Fibroblast of gingiva (primary cell): ENCODE results near the gene DCX.
A peak's percentile ranks its signal among the peaks of the same experiment; 100 is the strongest.
"Not testable (repeated sequence)": the region's sequence is repeated elsewhere in the genome, so short reads cannot be mapped to it uniquely, and the experiment has no call there.

Source experiments
- DNase-seq: peaks from one replicate; pipeline ENCODE4 v3.0.0-alpha.2; 2011; ENCODE audit warnings: low read depth

Gene DCX

DNA sequence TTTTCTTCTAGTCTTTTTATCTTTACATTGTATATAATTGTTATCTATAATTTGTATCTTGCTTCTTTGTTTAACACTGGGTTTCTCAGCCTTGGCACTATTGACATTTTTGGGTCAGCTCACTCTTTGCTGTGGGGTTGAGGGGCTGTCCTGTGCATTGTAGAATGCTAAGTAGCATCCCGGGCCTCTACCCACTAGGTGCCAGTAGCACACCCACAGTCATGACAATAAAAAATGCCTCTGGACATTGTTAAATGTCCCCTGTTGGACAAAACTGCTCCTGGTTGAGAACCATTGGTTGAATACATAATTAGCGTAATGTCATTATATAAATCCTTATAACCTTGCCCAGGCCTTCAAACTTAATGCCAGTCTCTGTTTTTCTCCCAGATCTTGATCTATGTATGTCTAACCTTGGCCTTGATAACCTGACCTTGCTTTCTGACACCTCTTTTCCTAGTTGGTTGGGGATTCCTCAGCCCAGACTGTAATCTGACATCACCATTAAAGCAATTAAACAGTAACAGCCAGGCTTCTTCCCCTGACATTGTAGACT, 46.1 kb downstream of the DCX start:
- DNase-seq = no peak

DNA sequence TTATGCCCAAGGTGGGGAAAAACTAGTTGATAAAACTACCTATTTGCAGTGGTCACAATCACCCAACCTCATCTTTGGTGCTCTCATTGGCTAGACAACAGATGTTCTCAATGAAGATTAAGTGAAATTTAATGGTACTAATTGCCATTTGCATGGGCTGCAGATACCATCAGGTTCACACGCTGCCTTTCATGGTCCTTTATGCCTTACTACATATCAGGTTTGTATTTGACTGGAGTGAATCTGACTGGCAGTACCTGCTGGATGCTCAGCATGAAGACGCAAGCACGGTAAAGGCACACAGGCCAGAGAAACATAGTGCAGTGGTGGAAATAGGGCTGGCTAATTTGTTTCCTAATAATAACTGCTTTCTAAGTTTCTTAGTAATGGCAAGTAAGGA, 48.3 kb downstream of the DCX start:
- no peak for DNase-seq

DNA sequence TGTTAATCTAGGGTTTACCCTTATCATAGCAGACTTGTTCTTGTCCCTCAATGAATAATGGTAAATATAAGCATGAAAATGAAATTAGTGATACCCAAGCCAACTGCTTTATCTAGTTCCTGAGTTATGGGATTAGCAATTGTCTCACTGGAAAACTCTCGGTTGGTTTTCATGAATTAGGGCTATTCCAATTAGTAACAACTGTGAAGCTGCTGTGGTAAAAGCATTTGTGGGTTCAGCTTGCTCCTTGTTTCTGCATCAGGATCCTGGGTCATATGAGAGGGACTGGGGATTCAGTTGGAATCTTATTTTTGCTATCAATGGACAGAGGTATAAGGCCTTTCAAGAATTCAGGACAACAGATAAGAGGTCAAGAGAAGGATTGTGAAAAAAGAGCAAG, 50.2 kb downstream of the DCX start:
- DNase-seq = no peak

DNA sequence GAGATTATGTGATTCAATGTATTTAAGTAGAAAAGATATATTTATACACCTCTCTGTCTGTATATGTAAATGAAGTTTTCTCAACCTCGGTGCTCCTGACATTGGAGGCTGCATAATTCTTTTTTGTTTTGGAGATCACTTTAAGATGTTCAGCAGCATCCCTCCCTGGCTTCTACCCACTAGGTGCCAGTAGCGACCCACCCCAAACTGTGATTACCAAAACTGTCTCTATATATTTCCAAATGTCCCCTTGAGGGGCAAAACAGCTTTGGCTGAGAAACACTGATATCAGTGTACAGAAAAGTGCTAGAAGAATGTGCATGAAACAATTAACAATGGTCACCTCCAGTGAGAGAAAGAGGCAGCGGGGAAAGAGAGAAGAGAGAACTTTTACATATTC, 51.2 kb downstream of the DCX start:
- DNase-seq = no peak

DNA sequence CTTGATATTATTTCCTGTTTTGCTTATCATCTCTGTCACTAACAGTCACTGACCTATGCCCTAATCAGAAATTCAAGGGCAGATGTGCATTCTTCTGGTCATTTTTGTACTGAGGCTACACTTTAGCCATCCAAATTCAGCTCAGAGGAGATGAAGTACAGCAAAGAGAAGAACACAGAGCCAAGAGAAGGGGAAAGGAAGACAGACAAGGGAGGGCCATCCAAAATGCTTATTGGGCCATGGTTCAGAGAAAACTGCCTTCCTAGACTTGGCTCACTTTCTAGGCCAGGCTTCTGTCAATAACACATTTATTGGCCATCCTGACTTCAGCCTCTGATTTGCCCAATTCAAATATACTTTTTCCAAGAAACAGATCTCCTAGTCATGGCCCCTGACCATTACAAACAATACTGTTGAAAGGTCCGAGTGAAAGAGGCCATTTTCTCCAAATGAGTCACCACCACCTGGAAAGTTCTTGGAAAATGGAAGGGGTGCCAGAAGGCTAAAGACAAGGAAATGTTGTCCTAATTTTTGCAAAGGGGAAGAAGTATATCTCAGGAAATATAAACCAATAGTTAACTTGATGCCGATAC, 56.4 kb downstream of the DCX start:
- no peak for DNase-seq

DNA sequence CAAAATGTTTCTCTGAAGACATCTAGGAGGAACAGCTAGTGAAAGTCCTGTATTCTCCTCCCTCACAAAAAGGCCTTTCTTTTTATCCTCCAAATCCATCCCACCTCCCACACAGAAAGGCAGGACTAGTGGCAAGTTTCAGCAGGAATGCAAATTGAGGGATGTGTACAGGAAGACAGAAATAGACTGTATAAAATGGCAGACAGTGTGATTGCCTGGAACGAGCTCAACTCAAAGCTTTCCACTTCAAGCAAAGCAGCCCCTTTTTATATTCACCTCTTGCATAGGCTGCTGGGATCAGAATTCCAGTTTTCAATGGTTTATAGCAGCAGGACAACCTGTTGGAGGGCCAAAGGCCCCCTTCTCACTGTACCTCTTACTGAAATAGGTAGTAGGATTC, 57.5 kb downstream of the DCX start:
- no peak for DNase-seq

DNA sequence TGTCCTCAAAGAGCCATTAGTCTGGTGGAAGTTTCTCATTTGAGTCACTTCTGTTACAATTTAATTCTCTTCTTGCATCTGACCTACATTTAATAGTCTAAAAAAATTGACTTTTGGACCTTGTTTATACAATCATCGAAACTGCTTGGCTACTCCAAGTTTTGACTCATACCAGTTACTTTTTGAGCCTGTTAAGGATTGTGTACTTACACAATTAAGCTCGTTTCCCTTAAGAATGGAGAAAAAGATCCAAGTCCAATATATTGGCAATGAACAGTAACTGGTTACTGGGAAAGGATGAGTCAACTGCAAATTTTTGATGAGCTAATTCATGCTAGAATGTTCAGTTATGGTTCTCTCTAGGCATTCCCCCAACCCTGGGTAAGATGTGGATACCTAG, 58.2 kb downstream of the DCX start:
- DNase-seq = peak; percentile 0

DNA sequence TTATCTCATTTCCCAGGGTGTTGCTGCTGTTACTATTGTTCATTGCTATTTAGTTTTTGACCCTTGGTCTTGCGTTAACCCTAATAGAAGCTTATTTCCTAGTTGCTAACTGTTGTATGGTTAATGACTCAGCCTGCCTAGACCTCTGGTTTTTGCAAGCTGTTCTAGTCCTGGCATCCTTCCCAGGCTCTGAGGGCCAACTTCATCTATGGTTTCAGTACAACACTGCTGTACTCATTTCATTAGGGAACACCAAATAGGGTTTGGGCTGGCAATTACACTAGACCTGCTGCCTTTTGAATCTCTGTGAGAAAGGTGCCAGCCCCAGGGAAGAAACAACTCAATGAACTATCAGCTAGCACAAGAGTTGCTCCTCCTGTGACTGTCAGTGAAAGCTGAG, 59.6 kb downstream of the DCX start:
- peak; percentile 6 for DNase-seq

DNA sequence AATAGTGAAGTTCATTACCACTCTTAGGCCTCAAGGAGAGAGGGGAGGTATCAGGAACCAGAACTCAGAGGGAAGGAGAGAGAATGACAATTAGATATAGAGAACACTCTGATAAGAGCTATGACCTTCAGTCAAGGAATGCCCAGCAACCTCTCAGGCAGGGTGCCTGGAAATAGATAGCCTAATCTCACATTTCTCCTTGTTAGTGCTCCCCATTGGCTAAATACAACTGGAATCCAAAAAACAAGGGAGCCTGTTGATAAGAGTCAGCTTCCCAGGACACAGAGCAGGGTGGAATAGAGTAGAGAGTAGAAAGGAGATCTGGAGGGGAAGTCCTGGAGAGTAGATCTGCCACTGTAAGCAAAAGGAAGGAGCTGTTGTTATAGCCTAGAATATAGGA, 62.1 kb downstream of the DCX start:
- DNase-seq = no peak

DNA sequence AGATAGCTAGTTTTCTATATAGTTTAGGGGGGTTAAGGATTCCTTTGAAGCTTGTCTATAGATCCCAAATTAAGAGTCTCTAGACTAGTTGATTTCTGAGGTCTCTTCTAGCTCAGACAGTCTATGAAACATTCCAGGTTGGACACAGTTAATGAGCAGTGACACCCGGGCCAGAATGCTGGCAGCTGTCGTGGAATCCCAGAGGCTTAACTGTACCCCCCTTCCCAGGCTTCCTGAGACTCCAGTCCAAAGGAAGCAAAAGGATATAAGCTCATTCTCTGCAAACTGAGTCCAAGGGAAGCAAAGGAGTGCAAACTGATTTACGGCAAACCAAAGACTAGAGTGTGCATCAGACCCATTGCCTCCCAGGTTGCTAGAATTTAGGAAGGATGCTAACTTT, 62.9 kb downstream of the DCX start:
- no peak for DNase-seq

DNA sequence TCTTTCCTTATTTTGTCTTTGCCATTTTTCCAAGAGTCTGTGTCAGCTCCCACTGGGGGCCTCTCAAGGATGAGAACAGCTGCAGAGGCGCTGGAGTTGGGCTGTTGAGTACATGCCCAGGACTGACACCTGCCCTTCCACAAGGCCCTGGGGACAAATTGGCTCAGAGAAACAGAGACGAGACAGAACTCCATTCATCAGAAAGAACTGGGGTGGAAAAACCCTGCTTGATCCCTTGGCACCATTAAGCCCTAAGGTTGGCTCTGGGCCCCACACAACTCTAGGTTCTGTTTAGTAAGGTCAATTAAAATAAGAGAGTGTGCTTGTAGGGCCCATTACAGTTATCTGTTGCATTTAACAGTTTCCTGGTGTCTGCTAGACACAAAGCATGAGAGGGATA, 63.6 kb downstream of the DCX start:
- DNase-seq = no peak

DNA sequence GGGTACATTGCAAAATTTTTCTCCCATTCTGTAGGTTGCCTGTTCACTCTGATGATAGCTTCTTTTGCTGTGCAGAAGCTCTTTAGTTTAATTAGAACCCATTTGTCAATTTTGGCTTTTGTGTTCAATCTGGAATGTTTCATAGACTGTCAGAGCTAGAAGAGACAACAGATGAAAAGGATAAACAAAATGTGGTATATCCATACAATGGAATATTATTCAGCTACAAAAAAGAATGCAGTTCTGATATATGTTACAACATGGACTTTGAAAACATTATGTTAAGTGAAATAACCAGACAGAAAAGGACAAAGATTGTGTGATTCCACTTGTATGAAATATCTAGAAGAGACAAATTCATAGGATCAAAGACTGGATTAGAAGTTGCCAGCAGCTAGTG, 65.8 kb downstream of the DCX start:
- DNase-seq = not testable (repeated sequence)

DNA sequence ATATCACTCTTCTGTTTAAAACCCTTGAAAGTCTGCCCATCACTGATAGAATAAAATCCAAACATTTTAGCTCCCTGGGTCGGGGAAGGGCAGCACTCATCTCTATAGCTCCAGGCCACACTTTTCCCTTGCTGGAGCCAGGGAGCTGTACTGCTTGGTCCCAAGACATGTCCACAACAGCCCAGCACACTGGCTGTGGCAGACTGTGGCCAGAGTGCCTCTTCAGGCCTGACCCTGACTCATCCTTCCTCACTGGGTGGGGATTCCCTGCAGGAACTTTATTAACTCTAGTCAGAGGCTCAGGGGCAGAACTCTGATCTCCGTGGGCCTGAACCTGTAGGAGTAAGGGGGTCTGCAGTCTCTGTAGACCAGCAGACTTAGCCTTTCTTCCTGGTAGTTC, 71.9 kb downstream of the DCX start:
- no peak for DNase-seq

DNA sequence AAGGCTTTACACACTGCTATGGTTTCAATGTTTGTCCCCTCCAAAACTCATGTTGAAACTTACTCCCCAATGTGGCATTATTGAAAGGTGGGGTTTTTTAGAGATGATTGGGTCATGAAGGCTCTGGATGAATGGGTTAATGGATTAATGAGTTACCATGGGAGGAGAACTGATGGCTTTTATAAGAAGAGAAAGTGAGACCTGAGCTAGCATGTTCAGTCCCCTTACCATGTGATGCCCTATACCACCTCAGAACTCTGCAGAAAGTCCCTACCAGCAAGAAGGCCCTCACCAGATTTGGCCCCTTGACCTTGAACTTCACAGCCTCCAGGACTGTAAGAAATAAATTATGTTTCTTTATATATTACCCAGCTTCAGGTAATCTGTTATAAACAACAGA, 72.8 kb downstream of the DCX start:
- no peak for DNase-seq

DNA sequence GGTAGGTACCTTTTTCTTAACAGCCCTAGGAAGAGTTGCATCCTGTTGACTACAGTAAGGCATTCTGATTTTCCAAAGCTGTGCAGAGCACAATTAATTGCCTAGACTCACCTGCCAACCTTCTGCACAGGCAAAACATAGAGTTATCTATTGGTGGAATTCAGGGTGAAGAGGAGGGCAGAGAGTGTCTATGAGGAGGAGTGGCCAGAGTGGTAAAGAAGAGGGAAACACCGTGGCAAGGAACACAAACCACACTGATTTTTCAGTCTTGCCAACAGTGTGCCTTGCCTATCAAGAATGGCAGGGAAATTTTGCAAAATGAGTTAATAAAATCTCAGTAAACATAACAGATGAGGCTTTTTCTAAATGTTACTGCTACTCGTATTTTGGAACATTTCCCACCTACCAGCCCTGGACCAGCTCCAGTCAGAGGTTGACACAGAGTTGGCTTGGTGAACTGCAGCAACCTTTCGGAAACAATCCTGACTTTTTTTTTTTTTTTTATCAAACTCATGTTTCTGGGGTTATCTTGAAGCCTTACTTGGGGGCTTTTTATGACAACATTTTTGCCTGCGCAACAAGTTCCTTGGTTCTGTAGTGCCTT, 73.8 kb downstream of the DCX start:
- no peak for DNase-seq

DNA sequence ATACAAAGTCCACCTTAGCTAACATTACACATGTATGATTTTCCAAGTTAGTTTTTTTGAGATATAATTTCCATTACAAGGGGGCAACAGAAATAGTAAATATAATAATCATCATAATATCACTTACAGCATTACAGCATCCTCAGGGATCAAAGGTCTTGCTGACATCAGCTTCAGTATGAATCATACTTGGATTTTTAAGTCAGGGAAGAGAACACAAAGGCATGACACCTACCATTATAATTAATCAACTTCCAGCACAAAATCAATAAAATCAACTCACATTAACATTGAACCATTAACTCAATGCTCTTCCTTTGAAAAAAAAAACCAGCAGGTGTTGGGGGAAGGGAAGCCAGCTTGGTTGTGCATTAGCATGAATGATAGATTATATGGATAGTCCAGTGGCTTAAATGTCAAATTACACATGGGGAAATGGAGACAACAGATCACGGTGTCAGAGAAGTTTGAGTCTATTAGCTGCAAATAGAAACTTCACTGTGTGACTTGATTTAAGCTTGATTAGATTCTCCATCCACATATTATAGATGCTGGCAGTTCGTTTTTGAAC, 74.8 kb downstream of the DCX start:
- no peak for DNase-seq

DNA sequence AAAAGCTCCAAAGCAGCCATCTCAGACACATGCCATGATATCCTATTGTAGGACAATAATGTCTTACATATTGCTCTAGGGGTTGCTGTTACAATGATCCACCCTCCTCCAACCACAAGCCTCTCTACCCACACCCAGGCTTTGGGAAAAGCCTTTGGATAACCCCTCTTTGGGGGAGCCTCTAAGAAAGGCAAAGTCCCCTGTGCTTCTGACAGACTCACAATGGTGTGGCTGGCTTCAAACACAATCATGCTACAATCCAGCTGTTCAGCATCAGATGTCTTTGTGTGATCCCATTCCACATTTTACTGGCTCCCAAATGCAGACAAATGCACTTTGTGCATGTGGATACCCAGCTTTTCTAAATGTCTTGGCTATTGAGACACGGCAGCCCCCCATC, 75.9 kb downstream of the DCX start:
- no peak for DNase-seq

DNA sequence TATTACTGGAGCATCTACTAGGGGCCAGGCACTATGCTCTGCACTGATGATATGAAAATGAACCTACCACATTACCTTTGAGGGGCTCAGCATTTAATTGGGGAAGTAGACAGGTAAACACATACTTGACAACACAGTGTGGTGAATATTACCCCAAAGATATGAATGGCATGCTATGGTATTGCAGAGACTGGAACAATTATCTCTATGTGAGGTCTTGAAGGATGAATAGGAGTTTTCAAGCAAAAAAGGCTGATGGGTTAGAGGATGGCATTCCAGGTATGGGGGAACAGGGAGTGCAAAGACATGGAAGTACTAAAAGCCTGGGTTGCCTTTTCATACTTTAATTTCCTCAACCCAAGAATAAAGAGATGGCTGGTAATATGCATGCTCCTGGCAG, 82.6 kb downstream of the DCX start:
- DNase-seq = no peak

DNA sequence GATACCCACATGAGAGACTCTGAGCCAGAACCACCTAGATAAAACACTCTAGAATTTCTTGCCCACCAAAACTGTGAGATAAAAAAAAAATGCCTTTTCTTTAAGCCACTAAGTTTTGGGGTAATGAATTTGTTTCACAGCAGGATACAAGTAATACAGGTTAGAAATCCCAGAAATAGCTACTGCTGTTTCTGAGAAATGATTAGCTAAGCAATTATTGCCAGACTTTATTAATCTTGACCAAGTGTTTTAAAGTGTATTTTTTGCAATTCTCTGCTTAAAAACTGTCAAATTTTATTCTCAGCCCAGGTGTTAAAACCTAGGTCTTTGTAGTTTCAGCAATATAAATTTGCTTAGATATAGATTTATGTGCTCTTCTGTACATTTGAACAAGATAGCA, 83.1 kb downstream of the DCX start:
- no peak for DNase-seq

DNA sequence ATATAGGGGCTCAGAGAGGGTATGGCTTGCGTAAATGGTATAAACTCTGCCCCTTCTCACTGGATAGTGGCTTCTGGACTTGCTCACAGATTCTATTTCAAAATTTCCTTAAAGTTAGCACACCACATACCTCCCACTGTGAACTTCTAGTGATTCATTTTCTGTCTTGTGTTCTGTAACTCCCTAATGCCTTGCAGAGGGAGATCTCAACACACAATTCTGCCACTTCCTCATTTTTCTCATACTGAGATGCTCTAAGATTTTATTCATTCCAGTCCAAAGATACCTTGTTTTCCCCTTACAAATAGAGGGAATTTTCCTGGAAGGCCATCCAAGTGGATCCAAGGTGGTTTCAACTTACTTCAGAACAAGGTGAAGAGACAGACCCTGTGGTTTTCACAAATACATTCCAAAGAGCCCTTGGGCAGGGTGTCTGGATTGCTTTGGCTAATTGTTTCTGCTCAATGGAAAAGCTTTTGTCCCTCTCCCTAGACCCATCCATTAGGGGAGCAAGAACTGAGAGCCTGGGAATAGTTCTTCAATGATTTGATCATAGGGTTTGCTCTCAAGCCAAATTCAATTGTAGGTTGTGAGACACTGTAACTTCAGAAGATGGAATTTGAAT, 89.6 kb downstream of the DCX start:
- DNase-seq = no peak

DNA sequence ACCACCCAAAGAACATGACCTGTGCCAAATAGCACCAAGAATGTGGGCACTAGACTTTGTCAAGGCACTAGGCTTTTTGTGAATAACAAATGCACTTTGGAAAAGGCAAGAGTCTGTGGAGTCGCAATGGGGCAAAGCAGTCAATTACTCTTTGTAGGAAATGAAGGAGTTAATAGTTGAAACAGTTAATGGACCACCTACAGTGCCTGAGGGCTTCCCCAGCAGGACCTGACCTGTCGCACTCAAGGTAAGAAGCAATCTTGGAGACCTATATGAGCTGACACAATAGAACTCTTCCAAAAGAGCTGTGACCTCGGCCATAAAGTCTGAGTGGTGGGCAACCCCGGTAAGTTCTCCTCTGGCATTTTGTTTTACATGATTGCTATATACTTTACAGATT, 92.5 kb downstream of the DCX start:
- no peak for DNase-seq

DNA sequence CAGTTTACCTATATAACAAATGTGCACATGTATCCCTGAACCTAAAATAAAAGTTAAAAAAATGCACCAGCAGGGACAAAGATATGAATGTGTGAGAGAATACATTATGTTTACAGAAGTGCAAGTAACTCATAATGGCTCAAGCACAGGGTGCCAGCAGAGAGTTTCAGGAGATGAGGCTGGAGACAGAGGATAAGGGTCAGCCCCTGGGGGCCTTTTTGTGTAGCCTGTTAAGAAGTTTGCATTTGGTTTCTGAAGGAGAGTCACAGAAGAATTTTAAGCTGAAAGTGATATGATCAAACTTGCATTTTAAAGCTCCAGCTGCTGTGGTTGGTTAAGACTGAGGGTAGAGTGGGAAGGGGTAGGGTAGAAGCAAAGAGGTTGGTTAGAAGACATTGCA, 93.1 kb downstream of the DCX start:
- no peak for DNase-seq

DNA sequence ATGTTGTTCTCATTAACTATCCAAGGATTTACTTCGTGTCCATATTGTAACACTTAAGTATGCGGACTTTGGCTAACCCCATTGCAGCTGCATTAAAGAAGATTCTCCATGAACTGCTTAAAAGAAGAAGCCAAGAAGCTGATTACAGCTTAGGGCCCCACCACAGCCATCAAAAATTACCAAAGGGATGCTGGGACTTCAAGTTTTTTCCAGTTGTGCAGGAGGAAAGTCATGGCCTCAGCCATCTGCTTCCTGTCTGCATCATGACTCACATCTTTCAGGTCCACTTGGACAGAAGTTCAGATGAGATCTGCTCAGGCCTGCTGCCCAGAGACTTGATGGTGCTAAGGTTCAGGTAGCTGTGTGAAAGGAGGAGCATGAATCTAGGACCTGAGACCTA, 102.9 kb downstream of the DCX start:
- DNase-seq = no peak

DNA sequence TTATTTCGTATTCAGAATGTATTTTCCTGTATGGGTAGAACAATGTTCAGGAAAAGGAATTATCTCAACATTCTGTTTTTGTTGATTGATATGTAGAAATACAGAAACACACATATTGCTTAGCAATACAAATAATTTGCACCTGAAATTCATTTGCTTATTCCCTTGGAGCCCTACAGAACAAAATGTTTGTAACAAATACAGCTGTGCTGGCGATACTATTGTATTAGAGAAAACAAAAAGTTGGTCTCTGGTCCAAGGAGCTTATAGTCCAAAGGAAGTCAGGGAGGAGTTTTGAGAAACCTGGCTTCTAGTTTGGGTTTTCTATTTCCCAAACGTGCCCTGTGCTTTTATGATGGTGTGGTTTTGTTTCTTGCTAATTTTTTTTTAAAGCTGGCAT, 104.0 kb downstream of the DCX start:
- DNase-seq = no peak
